ENCODE results near the gene CFH.
"Not testable (repeated sequence)": the region's sequence is repeated elsewhere in the genome, so short reads cannot be mapped to it uniquely, and the experiment has no call there.

The CFH gene

GRCh38 chr1:196765019-196765740 is 113.3 kb downstream of the CFH start:
- not testable (repeated sequence) for DNase-seq (ENCODE audit: low read depth)

GRCh38 chr1:196769823-196770222 is 118.0 kb downstream of the CFH start:
- DNase-seq (ENCODE audit: low read depth) = not testable (repeated sequence)

- no peak for DNase-seq (ENCODE audit: low read depth)
Measured at GRCh38 chr1:196773713-196774112, 121.9 kb downstream of the CFH start.

- DNase-seq (ENCODE audit: low read depth) = no peak
Measured at GRCh38 chr1:196774175-196774574, 122.3 kb downstream of the CFH start.

GRCh38 chr1:196774603-196775002 is 122.8 kb downstream of the CFH start, which contains the start of gene CFHR3:
Gene CFHR3 (plus strand): TSS chr1:196774840. CDS start chr1:196774887, 47 bp downstream.
- no peak for DNase-seq (ENCODE audit: low read depth)

- DNase-seq (ENCODE audit: low read depth) = no peak
Measured at GRCh38 chr1:196777603-196778002, 125.8 kb downstream of the CFH start.

- no peak for DNase-seq (ENCODE audit: low read depth)
Measured at GRCh38 chr1:196779093-196779492, 127.2 kb downstream of the CFH start.

- not testable (repeated sequence) for DNase-seq (ENCODE audit: low read depth)
Measured at GRCh38 chr1:196791252-196791651, 139.4 kb downstream of the CFH start.

GRCh38 chr1:196794103-196794502 is 142.3 kb downstream of the CFH start:
- DNase-seq (ENCODE audit: low read depth) = not testable (repeated sequence)
